Kidney (tissue), 14 donors: ENCODE measurements around the gene FCRL2. TPM values are rescaled to one million over a fixed set of nuclear protein-coding genes. Genes with fewer than 3 reads are reported as not detected.

Source experiments
- DNase-seq, 5 donors: peaks; one replicate each; pipeline ENCODE4 v3.0.0-alpha.2; 2013 to 2020
- FAIRE-seq: peaks from 2 replicates; lab custom pipeline; 2012; peaks lifted over from hg19 to GRCh38; lab: Jason Lieb, UNC
- H3K27ac ChIP-seq, 2 donors: one replicate each; pipeline ENCODE4 v1.7.0; 2013; ENCODE audit warnings: low read depth in 2 of 2, low read length in 2 of 2, inconsistent platforms in 1 of 2
- H3K27me3 ChIP-seq: one replicate; pipeline ENCODE4 v1.7.1; 2013; ENCODE audit warnings: low read length, inconsistent platforms; ENCODE audit not compliant: control insufficient read depth, insufficient read depth
- H3K36me3 ChIP-seq, 3 donors: one replicate each; pipeline versions ENCODE4 v1.7.0 to v1.7.1; 2013; ENCODE audit warnings: low read length in 3 of 3, control low read depth in 1 of 3, inconsistent platforms in 1 of 3; ENCODE audit not compliant: insufficient read depth in 3 of 3, control insufficient read depth in 2 of 3
- H3K4me1 ChIP-seq, 3 donors: one replicate each; pipeline versions ENCODE4 v1.7.0 to v1.7.1; 2013; ENCODE audit warnings: low read length in 3 of 3, inconsistent platforms in 1 of 3, low read depth in 1 of 3; ENCODE audit not compliant: control insufficient read depth in 2 of 3, insufficient read depth in 2 of 3
- H3K4me3 ChIP-seq, 3 donors: one replicate each; pipeline versions ENCODE4 v1.7.0 to v1.8.1; 2013; ENCODE audit warnings: low read length in 3 of 3, control low read depth in 1 of 3, inconsistent platforms in 1 of 3
- H3K9ac ChIP-seq, 3 donors: one replicate each; pipeline versions ENCODE4 v1.7.0 to v1.7.1; 2013; ENCODE audit warnings: low read length in 3 of 3, control low read depth in 1 of 3, inconsistent platforms in 1 of 3
- H3K9me3 ChIP-seq, 3 donors: one replicate each; pipeline versions ENCODE4 v1.7.0 to v1.7.1; 2013; ENCODE audit warnings: low read length in 3 of 3, control low read depth in 1 of 3, inconsistent platforms in 1 of 3; ENCODE audit not compliant: control insufficient read depth in 2 of 3, insufficient read depth in 1 of 3
- intact Hi-C: fragments of 100-400 bp; cut with DNase I; formaldehyde crosslinking; loops from one replicate; pipeline ENCODE4 v1.11.1; 2022
- polyA plus RNA-seq: library from polyadenylated mRNA; stranded (reverse); fragments of 350-450 nt; fragmentation: Illumina TruSeq; extraction: RNeasy Lipid Tissue Mini Kit (QIAGEN cat#74804); gene quantifications from one replicate; pipeline ENCODE4 v1.2.3, GENCODE V29; 2014; ENCODE audit warnings: low read depth, low replicate concordance; ENCODE audit not compliant: insufficient read depth
- total RNA-seq: library from RNA; stranded (reverse); fragmentation: NEBNext Ultra II Directional; extraction: Animal tissue kit (Norgen Biotek cat#: 25700); gene quantifications from one replicate; pipeline ENCODE4 v1.2.1, GENCODE V29; 2021
- TF ChIP-seq, protein P1 (sequence below): IDR thresholded peaks from 3 replicates; pipeline ENCODE4 v1.5.1; 2012; ENCODE audit warnings: mild to moderate bottlenecking, moderate library complexity, borderline replicate concordance; ENCODE audit not compliant: insufficient read depth; ENCODE audit errors: extremely low read depth
- donor health status: control.
- donor health status: control.
- donor health status: control.
- donor health status: control.
- donor health status: control.
- donor health status: DM: yes; HTN: yes; CAD: no.
- donor health status: Normal renal cell carcinoma (clear cell type).

Gene FCRL2
- total and polyA plus RNA-seq, 2 donors from 2014 or later: 2.5 TPM; not detected in 1

GRCh38 chr1:157725221-157725577 lies 51.7 kb downstream of the FCRL2 start:
- FAIRE-seq: no peak
- intact Hi-C loops: no loop called here

GRCh38 chr1:157724537-157725220 lies 52.3 kb downstream of the FCRL2 start:
- H3K36me3 ChIP-seq: no peaks in the 10 kb centered on the region
- TF ChIP-seq, protein P1, sequence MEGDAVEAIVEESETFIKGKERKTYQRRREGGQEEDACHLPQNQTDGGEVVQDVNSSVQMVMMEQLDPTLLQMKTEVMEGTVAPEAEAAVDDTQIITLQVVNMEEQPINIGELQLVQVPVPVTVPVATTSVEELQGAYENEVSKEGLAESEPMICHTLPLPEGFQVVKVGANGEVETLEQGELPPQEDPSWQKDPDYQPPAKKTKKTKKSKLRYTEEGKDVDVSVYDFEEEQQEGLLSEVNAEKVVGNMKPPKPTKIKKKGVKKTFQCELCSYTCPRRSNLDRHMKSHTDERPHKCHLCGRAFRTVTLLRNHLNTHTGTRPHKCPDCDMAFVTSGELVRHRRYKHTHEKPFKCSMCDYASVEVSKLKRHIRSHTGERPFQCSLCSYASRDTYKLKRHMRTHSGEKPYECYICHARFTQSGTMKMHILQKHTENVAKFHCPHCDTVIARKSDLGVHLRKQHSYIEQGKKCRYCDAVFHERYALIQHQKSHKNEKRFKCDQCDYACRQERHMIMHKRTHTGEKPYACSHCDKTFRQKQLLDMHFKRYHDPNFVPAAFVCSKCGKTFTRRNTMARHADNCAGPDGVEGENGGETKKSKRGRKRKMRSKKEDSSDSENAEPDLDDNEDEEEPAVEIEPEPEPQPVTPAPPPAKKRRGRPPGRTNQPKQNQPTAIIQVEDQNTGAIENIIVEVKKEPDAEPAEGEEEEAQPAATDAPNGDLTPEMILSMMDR: no peak
- H3K4me1 ChIP-seq: no peaks in the 10 kb centered on the region
- no peaks in the 10 kb centered on the region for H3K27me3 ChIP-seq
- H3K27ac ChIP-seq: no peak overlapping the region
- FAIRE-seq (no peak), DNase-seq (no peak)
- intact Hi-C loops: no loop called here
- H3K9ac ChIP-seq: no peak overlapping the region
- H3K4me3 ChIP-seq: no peak overlapping the region
- peaks cover 0 to 9% (median 0%) of the 10 kb centered on the region in 3 donors for H3K9me3 ChIP-seq

More at GRCh38 chr1:157725221-157725577, 51.7 kb downstream of the FCRL2 start:
- H3K9ac ChIP-seq: no peak overlapping the region
- no peak overlapping the region for H3K4me3 ChIP-seq
- DNase-seq: no peak
- no peaks in the 10 kb centered on the region for H3K4me1 ChIP-seq
- peaks cover 0 to 9% (median 0%) of the 10 kb centered on the region in 3 donors for H3K9me3 ChIP-seq
- H3K36me3 ChIP-seq: no peaks in the 10 kb centered on the region
- H3K27ac ChIP-seq: no peak overlapping the region
- no peaks in the 10 kb centered on the region for H3K27me3 ChIP-seq
- TF ChIP-seq, protein P1: no peak

- peaks cover 0 to 9% (median 0%) of the 10 kb centered on the region in 3 donors for H3K9me3 ChIP-seq
- H3K27me3 ChIP-seq: no peaks in the 10 kb centered on the region
- H3K4me1 ChIP-seq: no peaks in the 10 kb centered on the region
- TF ChIP-seq, protein P1: no peak
- no peak overlapping the region for H3K27ac ChIP-seq
- no peak overlapping the region for H3K4me3 ChIP-seq
- DNase-seq: no peak
- H3K9ac ChIP-seq: no peak overlapping the region
- no peak for FAIRE-seq
- intact Hi-C loops: no loop called here
- no peaks in the 10 kb centered on the region for H3K36me3 ChIP-seq
Observed at GRCh38 chr1:157723157-157723556, 53.8 kb downstream of the FCRL2 start.

- no peak overlapping the region for H3K4me3 ChIP-seq
- no peak for DNase-seq
- H3K9me3 ChIP-seq: peaks cover 0 to 9% (median 0%) of the 10 kb centered on the region in 3 donors
- H3K9ac ChIP-seq: no peak overlapping the region
- H3K4me1 ChIP-seq: no peaks in the 10 kb centered on the region
- TF ChIP-seq, protein P1: no peak
- H3K27ac ChIP-seq: no peak overlapping the region
- intact Hi-C loops: no loop called here
- no peaks in the 10 kb centered on the region for H3K36me3 ChIP-seq
- no peak for FAIRE-seq
- H3K27me3 ChIP-seq: no peaks in the 10 kb centered on the region
Observed at GRCh38 chr1:157721985-157722384, 54.9 kb downstream of the FCRL2 start.
